Kasumi-1 (cell line): ENCODE measurements around the gene PRKCH.

ENCODE experiments used
- DNase-seq, 2 experiments: peaks; one replicate each; lab custom pipeline; 2025; lab: John Stamatoyannopoulos, UW

PRKCH gene

DNA sequence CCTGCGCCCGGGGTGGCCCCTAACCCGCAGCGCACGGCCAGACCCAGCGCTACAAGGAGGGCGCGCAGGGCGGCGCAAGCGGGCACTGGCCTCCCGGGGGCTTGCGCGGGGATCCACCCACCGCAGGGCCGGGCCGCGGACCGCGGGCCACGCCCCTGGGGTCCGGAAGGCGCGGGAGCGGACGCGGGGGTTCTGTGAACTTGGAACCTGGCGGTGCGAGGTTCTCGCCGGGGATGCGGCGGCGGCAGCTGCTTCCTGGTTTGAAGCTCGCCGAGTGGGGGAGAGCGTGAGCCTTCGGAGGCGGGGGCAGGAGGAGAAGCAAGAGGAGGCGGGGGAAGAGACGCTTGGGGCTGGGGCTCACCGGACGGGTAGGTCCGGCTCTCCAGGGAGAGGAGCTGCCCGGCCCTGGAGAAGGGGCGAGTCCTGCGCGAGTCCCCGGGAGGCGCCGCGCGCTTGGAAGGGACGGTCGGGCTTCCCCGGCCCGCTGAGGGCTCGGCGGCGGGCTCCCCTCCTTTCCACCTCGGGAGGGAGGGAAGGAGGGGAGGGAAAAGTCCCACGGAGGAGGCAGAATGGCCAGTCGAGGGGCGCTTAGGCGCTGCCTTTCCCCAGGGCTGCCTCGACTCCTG, at the start of gene PRKCH:
Gene PRKCH (plus strand): TSS at position 195 of the 626 bp plus-strand sequence. CDS start 523 bp downstream, outside the sequence.
- DNase-seq: peak; percentile 69 to 78

- no peak for DNase-seq
Measured at GRCh38 chr14:61277232-61277631, 44.1 kb upstream of the PRKCH start.

- DNase-seq: no peak
Measured at GRCh38 chr14:61277784-61278183, 43.6 kb upstream of the PRKCH start.

GRCh38 chr14:61279082-61279481, 42.3 kb upstream of the PRKCH start:
- DNase-seq: no peak

DNA sequence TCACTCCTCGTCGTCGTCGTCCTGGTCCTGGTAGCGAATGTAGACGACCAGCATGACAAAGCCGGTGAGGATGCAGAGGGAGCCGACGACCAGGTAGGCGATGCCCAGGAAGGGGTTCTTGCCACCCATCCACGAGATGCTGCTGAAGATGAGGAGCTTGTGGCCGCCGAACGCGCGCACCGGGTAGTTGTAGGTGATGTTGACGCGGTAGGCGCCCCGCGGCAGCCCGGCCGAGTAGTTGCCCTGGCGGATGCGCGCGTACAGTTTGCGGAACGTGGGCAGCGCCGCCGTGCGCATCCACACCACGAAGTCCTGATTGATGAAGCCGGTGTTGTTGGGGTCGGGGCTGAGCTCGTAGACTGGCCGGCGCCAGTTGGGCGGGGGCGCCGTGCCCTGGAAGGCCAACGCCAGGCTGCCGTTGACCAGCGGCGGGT, 41.3 kb upstream of the PRKCH start:
- no peak for DNase-seq

- DNase-seq: no peak
Measured at GRCh38 chr14:61280526-61281185, 40.7 kb upstream of the PRKCH start.

- DNase-seq: no peak
Measured at GRCh38 chr14:61281186-61281947, 40.0 kb upstream of the PRKCH start, which contains the start of gene TMEM30B. Gene TMEM30B (minus strand): TSS chr14:61281338. CDS start chr14:61281147, 191 bp downstream.

GRCh38 chr14:61281948-61282275, 39.5 kb upstream of the PRKCH start:
- DNase-seq: no peak

DNA sequence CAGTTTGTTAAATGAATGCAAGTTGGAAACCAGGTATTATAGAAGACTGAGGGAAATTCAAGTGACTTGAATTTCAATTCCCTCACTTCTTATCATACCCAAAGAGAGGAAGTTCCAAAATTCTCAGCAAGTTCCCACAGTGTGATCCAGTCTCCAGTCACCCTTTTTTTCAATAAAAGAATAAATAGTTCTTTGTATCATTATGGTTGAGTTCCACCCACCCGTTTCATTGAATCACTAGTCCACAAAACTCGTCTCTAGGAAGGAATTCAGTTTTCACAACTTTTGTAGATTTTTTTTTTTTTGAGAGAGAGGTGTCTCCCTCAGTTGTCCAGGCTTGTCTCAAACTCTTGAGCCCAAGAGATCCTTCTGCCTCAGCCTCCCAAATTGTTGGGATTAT, 38.6 kb upstream of the PRKCH start:
- no peak for DNase-seq

DNA sequence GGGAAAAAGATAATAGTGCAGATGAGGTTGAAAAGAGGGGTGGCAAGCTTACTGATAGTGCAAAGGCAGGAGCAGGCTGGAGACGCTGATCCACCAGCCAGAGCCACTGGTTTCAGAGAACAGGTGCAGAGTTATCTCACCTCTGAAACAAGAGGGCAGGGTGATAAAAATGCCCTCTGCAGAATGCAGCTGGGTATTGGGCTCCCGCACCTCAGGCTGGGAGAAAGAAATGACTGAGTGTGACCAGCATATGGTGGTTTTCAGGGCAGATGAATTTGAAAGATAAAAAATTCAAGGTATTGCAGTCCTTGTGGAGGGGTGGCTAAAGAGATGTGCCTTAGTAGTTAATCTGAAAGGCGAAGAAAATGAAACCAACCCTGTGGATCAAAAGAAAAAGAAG, 37.4 kb upstream of the PRKCH start:
- no peak for DNase-seq

- no peak for DNase-seq
Measured at GRCh38 chr14:61285364-61285763, 36.0 kb upstream of the PRKCH start.

DNA sequence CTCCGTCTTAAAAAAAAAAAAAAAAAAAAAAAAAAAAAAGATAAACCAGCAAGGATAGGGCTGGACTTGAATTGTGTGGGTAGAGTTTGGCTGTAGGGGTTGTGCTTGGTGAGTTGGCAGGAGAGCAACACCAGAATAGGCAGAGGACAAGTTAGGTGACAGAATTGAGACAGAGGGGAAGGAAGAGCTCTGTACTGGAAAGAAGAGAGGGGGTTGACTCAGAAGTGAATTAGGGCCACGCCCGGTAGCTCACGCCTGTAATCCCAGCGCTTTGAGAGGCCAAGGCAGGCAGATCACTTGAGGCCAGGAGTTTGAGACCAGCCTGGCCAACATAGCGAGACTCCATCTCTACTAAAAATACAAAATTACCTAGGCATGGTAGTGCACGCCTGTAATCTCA, 34.2 kb upstream of the PRKCH start:
- no peak for DNase-seq

DNA sequence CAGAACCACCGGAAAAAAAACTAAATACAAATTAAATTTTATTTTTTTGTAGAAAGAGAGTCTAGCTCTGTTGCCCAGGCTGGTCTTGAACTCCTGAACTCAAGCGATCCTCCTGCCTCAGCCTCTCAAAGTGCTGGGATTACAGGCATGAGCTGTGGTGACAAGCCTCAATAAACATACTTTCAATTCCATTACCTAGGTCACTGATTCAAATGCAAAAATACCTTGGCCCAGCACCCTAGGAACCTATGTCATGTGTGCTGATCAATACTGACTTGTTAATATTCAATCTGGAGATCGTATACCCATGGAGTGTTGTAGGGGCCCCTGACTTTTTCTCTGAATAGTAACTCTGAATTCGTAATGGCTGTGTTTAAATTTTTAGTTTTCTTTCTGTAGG, 33.2 kb upstream of the PRKCH start:
- DNase-seq: no peak

DNA sequence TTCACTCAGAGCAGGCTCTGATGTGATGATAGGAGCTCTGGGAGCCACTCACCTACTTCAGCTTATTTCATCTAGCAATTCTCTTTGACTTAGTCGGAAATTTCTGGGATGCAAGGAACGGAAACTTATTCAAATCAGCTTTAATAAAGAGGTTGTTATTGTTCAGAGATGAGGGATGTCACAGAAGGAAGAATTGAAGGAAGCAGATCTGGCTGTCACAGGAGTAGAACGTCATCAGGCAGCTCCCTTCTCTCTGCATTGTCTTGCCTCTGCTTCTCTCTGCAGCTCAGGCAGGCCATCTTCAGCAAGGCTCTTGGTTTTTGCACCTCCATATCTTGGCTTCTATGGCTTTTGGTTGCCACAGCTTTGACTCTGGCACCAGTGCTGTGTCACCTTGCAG, 32.7 kb upstream of the PRKCH start:
- no peak for DNase-seq

DNA sequence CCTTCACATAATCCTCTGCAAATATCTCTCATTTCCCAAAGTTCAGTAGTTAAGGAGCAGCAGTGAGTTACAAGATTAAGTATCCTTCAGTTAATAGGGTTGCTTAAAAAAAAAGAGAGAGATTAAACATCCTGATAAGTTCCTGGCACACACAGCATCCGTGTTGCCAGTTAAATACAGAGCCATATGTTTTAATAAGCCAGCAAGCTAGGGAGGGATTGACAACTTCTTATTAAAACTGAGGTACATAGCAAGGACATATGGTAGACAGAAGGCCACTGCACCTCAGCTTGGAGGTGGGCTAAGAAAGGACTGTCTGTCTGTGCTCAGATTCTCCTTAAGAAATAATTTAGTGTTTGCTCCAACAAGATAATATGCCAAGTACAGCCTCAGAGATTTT, 30.7 kb upstream of the PRKCH start:
- DNase-seq: no peak

DNA sequence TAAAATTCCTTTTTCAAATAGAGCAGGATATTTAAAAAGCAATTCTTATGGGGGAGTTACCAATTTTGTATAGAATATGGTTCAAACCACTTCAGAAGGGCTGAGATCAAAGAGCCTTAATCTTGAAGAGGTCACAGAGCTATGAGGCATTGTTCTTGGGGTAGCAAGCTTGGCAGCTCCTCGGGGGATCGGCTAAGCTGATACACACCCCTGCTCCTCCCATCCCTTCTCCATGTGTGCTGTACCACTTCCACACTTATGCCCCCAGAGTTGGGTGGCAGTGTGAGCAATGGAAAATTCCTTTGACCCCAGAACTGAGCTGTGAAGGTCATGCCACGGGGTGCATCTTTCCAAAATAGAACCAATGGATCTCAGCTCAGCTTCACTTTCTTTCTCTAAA, 25.2 kb upstream of the PRKCH start:
- no peak for DNase-seq

GRCh38 chr14:61296719-61297502, 24.5 kb upstream of the PRKCH start:
- peak; percentile 44 to 76 for DNase-seq

- DNase-seq: no peak
Measured at GRCh38 chr14:61297581-61297980, 23.8 kb upstream of the PRKCH start.

DNA sequence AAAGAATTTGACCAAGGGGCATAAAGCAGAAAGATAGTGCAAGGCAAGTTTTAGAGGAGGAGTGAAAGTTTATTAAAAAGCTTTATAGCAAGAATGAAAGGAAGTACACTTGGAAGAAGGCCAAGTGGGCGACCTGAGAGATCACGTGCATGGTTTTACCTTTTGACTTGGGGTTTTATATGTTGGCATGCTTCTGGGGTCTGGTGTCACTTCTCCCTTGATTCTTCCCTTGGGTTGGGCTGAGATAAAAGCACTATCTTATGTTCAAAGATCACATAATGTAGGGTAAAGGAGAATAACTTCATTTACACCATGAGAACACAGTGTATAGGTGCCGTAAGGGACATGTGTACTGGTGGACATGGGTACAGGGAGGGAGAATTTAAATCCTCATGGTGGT, 22.6 kb upstream of the PRKCH start:
- DNase-seq: no peak

- no peak for DNase-seq
Measured at GRCh38 chr14:61300209-61300608, 21.2 kb upstream of the PRKCH start.

DNA sequence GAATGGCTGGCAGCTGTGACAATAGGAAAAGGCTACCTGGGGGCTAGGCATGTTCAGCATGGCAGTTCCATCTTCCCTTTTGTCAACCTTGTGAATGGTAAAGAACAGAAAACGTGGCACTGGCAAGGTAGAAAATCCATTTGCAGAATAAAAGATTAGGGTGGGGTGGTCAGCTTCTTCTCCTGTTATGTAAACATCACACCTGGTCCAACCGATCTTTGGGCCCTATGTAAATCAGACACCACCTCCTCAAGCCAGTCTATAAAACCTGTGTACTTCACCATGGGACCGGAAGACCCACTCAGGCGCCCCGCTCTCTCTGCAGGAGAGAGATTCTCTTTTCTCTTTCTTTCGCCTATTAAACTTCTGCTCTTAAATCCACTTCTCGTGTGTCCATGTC, 20.6 kb upstream of the PRKCH start:
- DNase-seq: no peak

DNA sequence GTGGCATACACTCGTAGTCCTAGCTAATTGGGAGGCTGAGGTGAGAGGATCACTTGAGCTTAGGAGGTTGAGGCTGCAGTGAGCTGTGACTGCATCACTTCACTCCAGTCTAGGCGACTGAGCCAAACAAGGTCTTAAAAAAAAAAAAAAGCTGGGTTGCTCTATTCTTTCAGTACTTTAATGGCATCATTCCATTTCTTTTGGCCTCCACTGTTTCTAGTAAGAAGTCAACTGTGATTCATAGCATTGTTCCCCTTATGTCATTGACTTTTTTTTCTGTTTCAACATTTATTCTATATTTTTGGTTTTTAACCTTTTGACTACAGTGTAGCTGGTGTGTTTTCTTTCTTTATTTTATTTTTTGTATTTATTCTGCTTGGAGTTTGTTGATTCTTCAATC, 16.7 kb upstream of the PRKCH start:
- DNase-seq: no peak
